Activated T-helper 1 cell treated with anti-CD3 and anti-CD28 coated beads, Interleukin-12 subunit alpha, Interleukin-12 subunit beta, Interleukin-2, Interleukin-4 antibody, amounts not matched to agents 30 ng/mL and 10 ng/mL and 1 ng/mL, durations not matched to agents 14 hours and 24 hours and 36 hours (primary cell): ENCODE data around the gene TNFSF18. TPM values are rescaled to one million over a fixed set of nuclear protein-coding genes. Genes with fewer than 3 reads are reported as not detected.

ENCODE experiments used
- DNase-seq: peaks from one replicate; pipeline ENCODE4 v3.0.0; 2021; ENCODE audit warnings: low spot score
- H3K27ac Mint-ChIP-seq: one replicate; pipeline ENCODE4 v1.8.0; 2021; ENCODE audit warnings: mild to moderate bottlenecking, mixed read lengths
- H3K27me3 Mint-ChIP-seq: one replicate; pipeline ENCODE4 v1.8.0; 2022; ENCODE audit warnings: mild to moderate bottlenecking, moderate library complexity, mixed read lengths; ENCODE audit not compliant: insufficient read depth
- H3K36me3 Mint-ChIP-seq: one replicate; pipeline ENCODE4 v1.8.0; 2021; ENCODE audit warnings: low read depth, mixed read lengths
- H3K4me1 Mint-ChIP-seq: one replicate; pipeline ENCODE4 v1.8.0; 2021; ENCODE audit warnings: low read depth, mixed read lengths
- H3K4me3 Mint-ChIP-seq: one replicate; pipeline ENCODE4 v1.8.0; 2021; ENCODE audit warnings: mild to moderate bottlenecking, moderate library complexity, mixed read lengths
- H3K9me3 Mint-ChIP-seq: one replicate; pipeline ENCODE4 v1.8.0; 2021; ENCODE audit warnings: mixed read lengths
- intact Hi-C: fragments of 100-400 bp; cut with micrococcal nuclease; formaldehyde crosslinking; loops from one replicate; pipeline ENCODE4 v1.15.1; 2024
- total RNA-seq: library from RNA; stranded (reverse); gene quantifications from 2 replicates; pipeline ENCODE4 v1.2.3, GENCODE V29; 2022

The TNFSF18 gene
- total RNA-seq, 1 donor from 2014 or later: not detected

DNA sequence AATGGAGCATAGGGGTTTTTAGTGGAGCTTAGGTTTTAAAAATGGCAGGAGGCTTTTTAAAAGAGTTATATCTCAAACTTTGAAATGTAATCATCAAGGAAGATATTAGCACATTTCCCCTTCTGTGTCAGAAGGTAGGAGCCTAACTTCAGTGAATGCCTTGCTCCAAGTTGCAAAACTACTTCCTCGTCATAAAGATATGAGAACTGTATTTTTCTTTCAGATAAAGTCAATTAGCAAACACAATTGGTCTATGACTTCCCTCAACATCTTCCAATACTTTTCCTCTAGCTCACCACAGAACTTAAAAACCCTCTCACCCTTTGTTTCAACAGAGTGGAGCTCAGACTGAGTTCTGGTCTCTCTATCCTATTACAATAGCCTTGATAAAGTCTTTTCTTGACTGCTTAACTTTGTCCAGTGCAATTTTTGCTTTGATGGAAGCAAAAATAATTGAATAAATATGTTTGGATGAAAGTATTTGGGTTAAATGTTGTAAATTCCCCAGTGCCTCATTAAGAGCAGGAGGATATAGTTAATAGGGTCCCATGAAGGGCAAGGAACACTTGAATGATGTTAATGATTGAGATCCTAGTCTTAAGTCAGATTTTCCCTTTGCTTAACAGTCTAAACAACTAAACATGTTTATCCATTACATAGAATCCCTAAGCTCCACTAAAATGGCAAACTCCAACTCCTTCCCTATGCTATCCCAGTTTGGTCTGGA is 58.9 kb downstream of the TNFSF18 start:
- intact Hi-C loops: no loop called here
- H3K4me3 Mint-ChIP-seq: no peak overlapping the region
- no peak overlapping the region for H3K27ac Mint-ChIP-seq
- H3K36me3 Mint-ChIP-seq: no peaks in the 10 kb centered on the region
- DNase-seq: no peak
- H3K27me3 Mint-ChIP-seq: no peaks in the 10 kb centered on the region
- peaks cover 23% of the 10 kb centered on the region for H3K9me3 Mint-ChIP-seq
- no peaks in the 10 kb centered on the region for H3K4me1 Mint-ChIP-seq

DNA sequence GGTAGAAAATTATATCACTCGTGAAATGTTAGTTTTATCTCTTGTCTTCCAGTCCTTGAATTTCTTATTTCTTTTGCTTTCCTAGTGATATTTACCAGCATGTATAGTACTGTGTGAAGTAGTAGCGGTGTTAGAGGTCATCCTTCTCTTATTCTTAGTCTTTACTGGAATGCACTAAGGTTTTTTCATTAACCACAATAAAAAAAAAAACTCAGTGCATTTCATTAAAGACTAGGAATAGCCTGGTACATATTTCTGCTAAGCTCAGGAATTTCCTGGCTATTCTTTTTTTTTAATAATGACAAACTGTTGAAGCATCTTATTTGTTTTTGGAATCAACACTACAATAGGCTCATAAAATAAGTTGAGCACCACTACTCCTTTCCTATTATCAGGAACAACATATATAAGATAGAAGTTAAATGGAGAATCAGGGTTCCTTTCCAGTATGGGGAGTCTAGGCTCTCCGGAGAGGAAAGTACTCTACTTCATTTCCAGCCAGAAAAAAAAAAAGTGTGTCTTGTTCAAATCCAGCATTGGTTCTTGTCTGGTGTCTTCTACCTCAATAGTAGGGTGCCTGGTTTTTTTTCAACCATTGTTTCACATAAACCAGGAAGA is 60.0 kb downstream of the TNFSF18 start:
- Mint-ChIP-seq H3K4me1 (no peaks in the 10 kb centered on the region), H3K9me3 (peaks cover 16% of the 10 kb centered on the region), H3K27ac (no peak overlapping the region), H3K27me3 (no peaks in the 10 kb centered on the region), H3K36me3 (no peaks in the 10 kb centered on the region), H3K4me3 (no peak overlapping the region)
- intact Hi-C loops: no loop called here
- no peak for DNase-seq

Other genes with a start within 250 kb of the TNFSF18 start
- gene TNFSF4, start 156.4 kb upstream of the TNFSF18 start, total RNA-seq: 2.6 and 3.1 TPM in 2 replicates